Liver (tissue), 9 donors: ENCODE results near the gene SLC37A4. TPM values are rescaled to one million over a fixed set of nuclear protein-coding genes. Genes with fewer than 3 reads are reported as not detected.
A peak's percentile ranks its signal among the peaks of the same experiment; 100 is the strongest.

Experiments
- DNase-seq: peaks from one replicate; pipeline ENCODE4 v3.0.0-alpha.2; 2017; ENCODE audit warnings: low spot score
- H3K27ac ChIP-seq, 2 donors: one replicate each; pipeline ENCODE4 v1.7.0; 2013; ENCODE audit warnings: inconsistent platforms in 2 of 2, low read length in 2 of 2, control low read depth in 1 of 2, low read depth in 1 of 2, mild to moderate bottlenecking in 1 of 2
- H3K27me3 ChIP-seq, 4 donors: one replicate each; pipeline versions ENCODE4 v1.6.1 to v1.7.0; 2013; ENCODE audit warnings: low read length in 3 of 4, inconsistent platforms in 1 of 4, mild to moderate bottlenecking in 1 of 4, moderate library complexity in 1 of 4; ENCODE audit not compliant: control insufficient read depth in 4 of 4, insufficient read depth in 4 of 4
- H3K36me3 ChIP-seq, 4 donors: one replicate each; pipeline versions ENCODE4 v1.6.1 to v1.7.0; 2013; ENCODE audit warnings: low read length in 3 of 4, mild to moderate bottlenecking in 3 of 4, low read depth in 1 of 4, moderate library complexity in 1 of 4; ENCODE audit not compliant: control insufficient read depth in 4 of 4, insufficient read depth in 3 of 4
- H3K4me1 ChIP-seq, 4 donors: one replicate each; pipeline versions ENCODE4 v1.6.1 to v1.7.0; 2013; ENCODE audit warnings: low read length in 3 of 4, mild to moderate bottlenecking in 3 of 4, moderate library complexity in 1 of 4; ENCODE audit not compliant: control insufficient read depth in 4 of 4, insufficient read depth in 4 of 4
- H3K4me3 ChIP-seq, 3 donors: one replicate each; pipeline versions ENCODE4 v1.6.1 to v1.7.0; 2013; ENCODE audit warnings: low read length in 3 of 3, control low read depth in 1 of 3, low read depth in 1 of 3, mild to moderate bottlenecking in 1 of 3
- H3K9ac ChIP-seq, 2 donors: one replicate each; pipeline ENCODE4 v1.7.0; 2013; ENCODE audit warnings: low read length in 2 of 2, mild to moderate bottlenecking in 2 of 2, moderate library complexity in 2 of 2, control low read depth in 1 of 2, low read depth in 1 of 2
- H3K9me3 ChIP-seq, 4 donors: one replicate each; pipeline versions ENCODE4 v1.6.1 to v1.7.0; 2013; ENCODE audit warnings: low read length in 3 of 4; ENCODE audit not compliant: control insufficient read depth in 4 of 4
- EGR1 ChIP-seq, 2 donors: IDR thresholded peaks; 2 replicates each; pipeline ENCODE4 v1.6.1; 2016 to 2018; ENCODE audit warnings: antibody characterized with exemption in 2 of 2, low read depth in 2 of 2
- FOXA1 ChIP-seq: IDR thresholded peaks from 2 replicates; pipeline ENCODE4 v1.6.1; 2016; ENCODE audit warnings: antibody characterized with exemption
- FOXA2 ChIP-seq: IDR thresholded peaks from 2 replicates; pipeline ENCODE4 v1.6.1; 2016; ENCODE audit warnings: antibody characterized with exemption
- GABPA ChIP-seq, 2 donors: IDR thresholded peaks in 1 of 2; conservative IDR thresholded peaks in 1 of 2; 2 replicates each; pipeline ENCODE4 v1.6.1; 2016; ENCODE audit warnings: antibody characterized with exemption in 2 of 2, mild to moderate bottlenecking in 1 of 2, moderate library complexity in 1 of 2
- HNF4A ChIP-seq, 2 donors: conservative IDR thresholded peaks; 2 replicates each; pipeline ENCODE4 v1.6.1; 2016; ENCODE audit warnings: antibody characterized with exemption in 2 of 2, mild to moderate bottlenecking in 2 of 2
- HNF4G ChIP-seq: IDR thresholded peaks from 2 replicates; pipeline ENCODE4 v1.6.1; 2016; ENCODE audit warnings: antibody characterized with exemption
- JUND ChIP-seq, 2 donors: IDR thresholded peaks; 2 replicates each; pipeline ENCODE4 v1.6.1; 2016; ENCODE audit warnings: antibody characterized with exemption in 2 of 2
- NR2F2 ChIP-seq: IDR thresholded peaks from 2 replicates; pipeline ENCODE4 v1.6.1; 2016; ENCODE audit warnings: antibody characterized with exemption
- RAD21 ChIP-seq, 2 donors: IDR thresholded peaks; 2 replicates each; pipeline ENCODE4 v1.6.1; 2016; ENCODE audit warnings: antibody characterized with exemption in 2 of 2, mild to moderate bottlenecking in 2 of 2
- RXRA ChIP-seq, 2 donors: IDR thresholded peaks; 2 replicates each; pipeline ENCODE4 v1.6.1; 2017 to 2018; ENCODE audit warnings: antibody characterized with exemption in 2 of 2, mild to moderate bottlenecking in 1 of 2
- SP1 ChIP-seq: IDR thresholded peaks from 2 replicates; pipeline ENCODE4 v1.6.1; 2018; ENCODE audit warnings: antibody characterized with exemption, mild to moderate bottlenecking
- TAF1 ChIP-seq: conservative IDR thresholded peaks from 2 replicates; pipeline ENCODE4 v1.6.1; 2016; ENCODE audit warnings: antibody characterized with exemption, mild to moderate bottlenecking
- YY1 ChIP-seq: IDR thresholded peaks from 2 replicates; pipeline ENCODE4 v1.6.1; 2016; ENCODE audit warnings: antibody characterized with exemption, mild to moderate bottlenecking
- WGBS: extraction: QIAGEN DNeasy Blood & Tissue Kit; methylation state at CpG from one replicate; pipeline ENCODE4 v1.1.7; 2013; 5-methylcytosine and 5-hydroxymethylcytosine counted together
- polyA plus RNA-seq, 2 donors: library from polyadenylated mRNA; stranded (reverse) in 1 of 2; unstranded in 1 of 2; fragments of 200-250 nt in 1 of 2; fragments of >200 nt in 1 of 2; fragmentation: Nextera tagmentation in 1 of 2; extraction: Ambion mirVana in 1 of 2; gene quantifications; one replicate each; pipeline versions ENCODE4 v1.2.1 to v1.2.3, GENCODE V29; 2013 to 2015
- total RNA-seq, 2 donors: library from RNA; depleted of rRNA; stranded (reverse); fragments of >200 nt; gene quantifications; one replicate each; pipeline ENCODE4 v1.2.3, GENCODE V29; 2014
- TF ChIP-seq, protein P1 (sequence below): IDR thresholded peaks from 2 replicates; pipeline ENCODE4 v1.6.1; 2016; ENCODE audit warnings: antibody characterized with exemption
- TF ChIP-seq, protein P2 (sequence below): IDR thresholded peaks from 2 replicates; pipeline ENCODE4 v1.6.1; 2016; ENCODE audit warnings: antibody characterized with exemption
- TF ChIP-seq, protein P3 (sequence below): fragments of 150-350 bp; IDR thresholded peaks from 2 replicates; pipeline ENCODE4 v1.5.1; 2017; ENCODE audit warnings: improper control_type of control experiment, low read depth, low read length; ENCODE audit not compliant: missing input control
- TF ChIP-seq, protein P4 (sequence below): IDR thresholded peaks from 2 replicates; pipeline ENCODE4 v1.6.1; 2016; ENCODE audit warnings: antibody characterized with exemption
- TF ChIP-seq, protein P5 (sequence below): IDR thresholded peaks from 2 replicates; pipeline ENCODE4 v1.6.1; 2016; ENCODE audit warnings: antibody characterized with exemption, mild to moderate bottlenecking
- donor health status: healthy.
- donor health status: healthy.
- donor health status: healthy.
- donor health status: healthy.
- donor health status: healthy.

The SLC37A4 gene
- total and polyA plus RNA-seq, 4 donors, result 62.7 to 184 (median 96.3) TPM

DNA sequence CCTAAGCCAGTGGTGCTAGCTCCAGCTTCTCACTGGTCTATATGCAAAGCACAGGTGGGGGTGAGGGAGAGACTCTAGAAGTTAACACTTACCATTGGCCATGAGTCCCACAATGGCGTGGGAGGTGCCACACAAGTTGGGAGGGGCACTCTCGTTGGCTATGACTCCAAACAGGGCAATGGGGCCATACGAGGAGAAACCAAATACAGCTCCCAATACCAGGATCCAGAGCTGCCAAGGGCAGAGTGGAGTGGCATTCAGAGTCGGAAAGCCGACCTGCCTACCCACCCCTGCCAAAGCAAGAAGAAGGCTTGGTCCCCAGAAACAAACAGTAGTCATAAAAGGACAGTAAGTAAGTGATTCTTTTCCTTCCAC lies 5.6 kb downstream of the SLC37A4 start (continued):
- TF ChIP-seq, protein P1, sequence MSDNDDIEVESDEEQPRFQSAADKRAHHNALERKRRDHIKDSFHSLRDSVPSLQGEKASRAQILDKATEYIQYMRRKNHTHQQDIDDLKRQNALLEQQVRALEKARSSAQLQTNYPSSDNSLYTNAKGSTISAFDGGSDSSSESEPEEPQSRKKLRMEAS, result no peak
- no peak for TF ChIP-seq TAF1
- no peak for TF ChIP-seq JUND (IDR thresholded peaks at IDR 0.05)

DNA sequence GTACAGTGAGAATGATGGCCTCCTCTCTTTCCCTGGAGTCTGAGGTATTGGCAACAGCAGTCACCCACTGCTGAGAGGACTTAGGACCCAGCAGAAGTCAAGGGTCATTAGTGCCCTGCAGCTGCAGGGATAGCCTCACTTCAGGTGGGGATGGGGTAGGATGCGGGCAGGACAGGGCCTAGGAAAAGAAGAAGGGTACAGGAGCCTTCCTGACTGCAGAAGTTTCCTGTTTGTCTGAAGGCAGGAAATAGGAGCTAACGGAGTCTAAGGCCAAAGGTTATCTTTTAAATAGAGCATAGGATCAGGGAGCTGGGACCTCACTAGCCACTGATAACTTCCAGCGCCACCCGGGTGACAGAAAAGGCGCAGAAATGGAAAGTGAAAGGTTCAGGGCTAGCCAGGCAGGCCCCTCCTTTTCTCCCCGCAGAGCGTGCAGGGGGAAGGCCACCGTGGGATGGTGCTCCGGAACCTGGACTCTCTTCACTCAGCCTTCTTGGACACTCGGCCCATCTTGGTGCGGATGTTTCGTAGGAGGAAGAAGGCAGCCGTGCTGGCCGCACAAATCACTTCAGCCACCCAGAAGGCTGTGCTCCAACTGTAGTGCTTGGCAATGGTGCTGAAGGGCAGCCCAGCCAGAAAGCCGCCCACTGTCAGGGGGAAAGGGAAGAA lies 6.1 kb downstream of the SLC37A4 start:
- peaks cover 5 to 18% (median 15%) of the 10 kb centered on the region in 4 donors for H3K36me3 ChIP-seq
- TF ChIP-seq, protein P2, sequence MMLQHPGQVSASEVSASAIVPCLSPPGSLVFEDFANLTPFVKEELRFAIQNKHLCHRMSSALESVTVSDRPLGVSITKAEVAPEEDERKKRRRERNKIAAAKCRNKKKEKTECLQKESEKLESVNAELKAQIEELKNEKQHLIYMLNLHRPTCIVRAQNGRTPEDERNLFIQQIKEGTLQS, result no peak
- TF ChIP-seq, protein P1, result no peak
- TF ChIP-seq EGR1 (IDR thresholded peaks at IDR 0.05; ENCODE audit: low read depth in 2 of 2) (no peak), RXRA (IDR thresholded peaks at IDR 0.05) (peak; percentile 30 to 44), FOXA1 (no peak), HNF4G (peak; percentile 32), HNF4A (conservative IDR thresholded peaks at IDR 0.05) (peak; percentile 80 to 84), NR2F2 (peak; percentile 94), YY1 (no peak), TAF1 (no peak), SP1 (peak; percentile 54), JUND (IDR thresholded peaks at IDR 0.05) (no peak), FOXA2 (no peak), RAD21 (IDR thresholded peaks at IDR 0.05) (peak in 1 of 2 donors; percentile 5), GABPA (IDR thresholded peaks at IDR 0.05 in 1 of 2, conservative IDR thresholded peaks at IDR 0.05 in 1 of 2) (no peak)
- TF ChIP-seq, protein P3, sequence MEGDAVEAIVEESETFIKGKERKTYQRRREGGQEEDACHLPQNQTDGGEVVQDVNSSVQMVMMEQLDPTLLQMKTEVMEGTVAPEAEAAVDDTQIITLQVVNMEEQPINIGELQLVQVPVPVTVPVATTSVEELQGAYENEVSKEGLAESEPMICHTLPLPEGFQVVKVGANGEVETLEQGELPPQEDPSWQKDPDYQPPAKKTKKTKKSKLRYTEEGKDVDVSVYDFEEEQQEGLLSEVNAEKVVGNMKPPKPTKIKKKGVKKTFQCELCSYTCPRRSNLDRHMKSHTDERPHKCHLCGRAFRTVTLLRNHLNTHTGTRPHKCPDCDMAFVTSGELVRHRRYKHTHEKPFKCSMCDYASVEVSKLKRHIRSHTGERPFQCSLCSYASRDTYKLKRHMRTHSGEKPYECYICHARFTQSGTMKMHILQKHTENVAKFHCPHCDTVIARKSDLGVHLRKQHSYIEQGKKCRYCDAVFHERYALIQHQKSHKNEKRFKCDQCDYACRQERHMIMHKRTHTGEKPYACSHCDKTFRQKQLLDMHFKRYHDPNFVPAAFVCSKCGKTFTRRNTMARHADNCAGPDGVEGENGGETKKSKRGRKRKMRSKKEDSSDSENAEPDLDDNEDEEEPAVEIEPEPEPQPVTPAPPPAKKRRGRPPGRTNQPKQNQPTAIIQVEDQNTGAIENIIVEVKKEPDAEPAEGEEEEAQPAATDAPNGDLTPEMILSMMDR, result no peak
- TF ChIP-seq, protein P4, sequence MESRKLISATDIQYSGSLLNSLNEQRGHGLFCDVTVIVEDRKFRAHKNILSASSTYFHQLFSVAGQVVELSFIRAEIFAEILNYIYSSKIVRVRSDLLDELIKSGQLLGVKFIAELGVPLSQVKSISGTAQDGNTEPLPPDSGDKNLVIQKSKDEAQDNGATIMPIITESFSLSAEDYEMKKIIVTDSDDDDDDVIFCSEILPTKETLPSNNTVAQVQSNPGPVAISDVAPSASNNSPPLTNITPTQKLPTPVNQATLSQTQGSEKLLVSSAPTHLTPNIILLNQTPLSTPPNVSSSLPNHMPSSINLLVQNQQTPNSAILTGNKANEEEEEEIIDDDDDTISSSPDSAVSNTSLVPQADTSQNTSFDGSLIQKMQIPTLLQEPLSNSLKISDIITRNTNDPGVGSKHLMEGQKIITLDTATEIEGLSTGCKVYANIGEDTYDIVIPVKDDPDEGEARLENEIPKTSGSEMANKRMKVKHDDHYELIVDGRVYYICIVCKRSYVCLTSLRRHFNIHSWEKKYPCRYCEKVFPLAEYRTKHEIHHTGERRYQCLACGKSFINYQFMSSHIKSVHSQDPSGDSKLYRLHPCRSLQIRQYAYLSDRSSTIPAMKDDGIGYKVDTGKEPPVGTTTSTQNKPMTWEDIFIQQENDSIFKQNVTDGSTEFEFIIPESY, result no peak
- TF ChIP-seq, protein P5, sequence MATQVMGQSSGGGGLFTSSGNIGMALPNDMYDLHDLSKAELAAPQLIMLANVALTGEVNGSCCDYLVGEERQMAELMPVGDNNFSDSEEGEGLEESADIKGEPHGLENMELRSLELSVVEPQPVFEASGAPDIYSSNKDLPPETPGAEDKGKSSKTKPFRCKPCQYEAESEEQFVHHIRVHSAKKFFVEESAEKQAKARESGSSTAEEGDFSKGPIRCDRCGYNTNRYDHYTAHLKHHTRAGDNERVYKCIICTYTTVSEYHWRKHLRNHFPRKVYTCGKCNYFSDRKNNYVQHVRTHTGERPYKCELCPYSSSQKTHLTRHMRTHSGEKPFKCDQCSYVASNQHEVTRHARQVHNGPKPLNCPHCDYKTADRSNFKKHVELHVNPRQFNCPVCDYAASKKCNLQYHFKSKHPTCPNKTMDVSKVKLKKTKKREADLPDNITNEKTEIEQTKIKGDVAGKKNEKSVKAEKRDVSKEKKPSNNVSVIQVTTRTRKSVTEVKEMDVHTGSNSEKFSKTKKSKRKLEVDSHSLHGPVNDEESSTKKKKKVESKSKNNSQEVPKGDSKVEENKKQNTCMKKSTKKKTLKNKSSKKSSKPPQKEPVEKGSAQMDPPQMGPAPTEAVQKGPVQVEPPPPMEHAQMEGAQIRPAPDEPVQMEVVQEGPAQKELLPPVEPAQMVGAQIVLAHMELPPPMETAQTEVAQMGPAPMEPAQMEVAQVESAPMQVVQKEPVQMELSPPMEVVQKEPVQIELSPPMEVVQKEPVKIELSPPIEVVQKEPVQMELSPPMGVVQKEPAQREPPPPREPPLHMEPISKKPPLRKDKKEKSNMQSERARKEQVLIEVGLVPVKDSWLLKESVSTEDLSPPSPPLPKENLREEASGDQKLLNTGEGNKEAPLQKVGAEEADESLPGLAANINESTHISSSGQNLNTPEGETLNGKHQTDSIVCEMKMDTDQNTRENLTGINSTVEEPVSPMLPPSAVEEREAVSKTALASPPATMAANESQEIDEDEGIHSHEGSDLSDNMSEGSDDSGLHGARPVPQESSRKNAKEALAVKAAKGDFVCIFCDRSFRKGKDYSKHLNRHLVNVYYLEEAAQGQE, result no peak
- peaks cover 19 to 89% (median 68%) of the 10 kb centered on the region in 4 donors for H3K4me1 ChIP-seq
- WGBS, result 36% methylated on average over 15 of the region's 15 CpGs
- H3K27me3 ChIP-seq, result no peaks in the 10 kb centered on the region
- peak overlapping the region; percentile 92 to 97 for H3K27ac ChIP-seq
- H3K4me3 ChIP-seq, result peak overlapping the region in 1 of 3 donors; percentile 6
- no peak overlapping the region for H3K9ac ChIP-seq
- DNase-seq, result no peak
- H3K9me3 ChIP-seq, result no peaks in the 10 kb centered on the region
